NAMALWA (cell line): ENCODE data around the gene ILF3.

ENCODE experiments used
- DNase-seq: peaks from one replicate; pipeline ENCODE4 v3.0.0-alpha.2; 2015; ENCODE audit warnings: low spot score

ILF3 gene

DNA sequence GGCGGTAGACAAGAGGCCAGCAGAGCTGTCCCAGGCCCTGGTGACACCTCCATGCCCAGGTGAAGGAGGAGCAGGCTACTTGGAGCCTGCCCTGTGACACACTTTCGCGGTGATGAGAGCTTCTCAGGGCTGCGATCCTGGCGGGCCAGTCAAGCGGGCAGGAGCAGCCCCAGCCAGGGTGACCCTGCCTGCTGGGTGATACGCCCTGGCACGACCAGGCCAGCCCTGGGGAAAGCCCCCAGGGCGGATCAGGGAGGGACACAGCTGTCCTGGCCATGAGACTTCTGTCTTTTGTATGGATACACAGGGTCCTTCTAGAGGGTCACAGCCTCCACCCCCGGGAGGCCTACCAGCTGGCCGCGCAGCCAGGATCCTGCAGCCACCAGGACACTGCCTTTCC is 76.8 kb downstream of the ILF3 start:
- no peak for DNase-seq

DNA sequence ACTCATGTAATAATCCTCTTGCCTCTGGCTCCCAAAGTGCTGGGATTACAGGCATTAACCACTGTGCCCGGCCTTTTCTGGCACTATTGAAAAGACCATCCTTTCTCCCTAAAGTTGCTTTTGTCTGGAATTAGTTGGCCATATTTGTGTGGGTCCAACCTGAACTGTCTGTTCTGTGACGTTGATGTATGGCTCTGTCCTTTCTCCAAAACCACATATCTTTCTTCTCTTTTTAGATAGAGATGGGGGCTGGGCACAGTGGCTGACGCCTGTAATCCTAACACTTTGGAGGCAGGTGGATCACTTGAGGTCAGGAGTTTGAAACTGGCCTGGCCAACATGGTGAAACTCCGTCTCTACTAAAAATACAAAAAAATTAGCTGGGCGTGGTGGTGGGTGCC is 81.6 kb downstream of the ILF3 start:
- no peak for DNase-seq

DNA sequence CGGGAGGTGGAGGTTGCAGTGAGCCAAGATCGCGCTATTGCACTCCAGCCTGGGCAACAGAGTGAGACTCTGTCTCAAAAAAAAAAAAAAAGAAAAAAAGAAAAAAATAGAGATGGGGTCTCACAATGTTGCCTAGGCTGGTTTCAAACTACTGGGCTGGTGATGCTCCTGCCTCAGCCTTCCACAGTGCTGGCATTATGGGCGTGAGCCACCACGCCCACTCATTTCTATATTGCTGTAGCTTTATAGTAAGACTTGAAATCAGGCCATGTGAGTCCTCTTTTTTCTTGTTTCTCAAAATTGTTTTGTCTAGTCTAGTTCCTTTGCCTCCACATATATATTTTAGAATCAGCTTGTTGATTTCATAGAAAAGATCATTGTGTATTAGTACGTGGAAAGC is 82.0 kb downstream of the ILF3 start:
- no peak for DNase-seq

DNA sequence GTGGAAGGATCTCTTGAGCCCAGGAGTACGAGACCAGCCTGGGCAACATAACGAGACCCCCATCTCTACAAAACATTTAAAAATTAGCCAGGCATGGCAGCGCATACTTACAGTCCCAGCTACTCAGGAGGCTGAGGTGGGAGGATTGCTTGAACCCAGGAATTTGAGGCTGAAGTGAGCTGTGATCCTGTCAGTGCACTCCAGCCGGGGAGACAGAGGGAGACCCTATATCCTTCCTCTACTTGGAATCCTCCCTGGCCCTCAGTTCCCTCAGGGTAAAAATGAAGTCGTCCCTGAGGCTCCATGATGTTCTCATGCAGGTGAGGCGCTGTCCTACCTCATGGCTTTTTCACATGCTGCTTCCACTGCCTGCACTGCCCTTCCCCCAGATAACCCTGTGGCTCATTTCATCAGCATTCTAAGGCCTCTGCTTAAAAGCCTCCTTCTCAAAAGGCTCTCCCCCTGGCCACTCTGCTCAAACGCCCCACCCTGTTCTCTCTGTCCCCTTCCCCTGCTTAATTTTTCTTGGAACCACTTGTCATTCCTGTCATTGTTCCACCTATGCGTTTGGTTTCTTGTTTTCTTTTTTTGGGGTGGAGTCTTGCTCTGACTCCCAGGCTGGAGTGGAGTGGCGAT is 82.9 kb downstream of the ILF3 start:
- DNase-seq = no peak

DNA sequence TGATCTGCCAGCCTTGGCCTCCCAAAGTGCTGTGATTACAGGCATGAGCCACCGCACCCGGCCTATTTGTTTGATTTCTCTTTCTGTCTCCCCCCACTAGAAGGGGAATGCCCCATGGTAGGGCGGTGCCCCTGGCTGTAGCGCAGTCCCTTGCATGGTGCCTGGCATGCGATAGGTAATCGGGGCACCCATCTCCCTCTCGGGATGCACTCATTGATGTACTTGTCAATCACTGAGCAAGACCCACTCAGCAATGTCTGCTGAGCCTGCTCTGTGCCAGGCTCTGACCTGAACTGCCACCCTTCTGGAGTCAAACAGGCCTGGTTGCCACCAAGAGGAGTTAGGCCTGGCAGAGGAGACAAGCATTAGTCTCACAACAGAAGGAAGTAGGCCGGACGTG is 83.6 kb downstream of the ILF3 start:
- no peak for DNase-seq

DNA sequence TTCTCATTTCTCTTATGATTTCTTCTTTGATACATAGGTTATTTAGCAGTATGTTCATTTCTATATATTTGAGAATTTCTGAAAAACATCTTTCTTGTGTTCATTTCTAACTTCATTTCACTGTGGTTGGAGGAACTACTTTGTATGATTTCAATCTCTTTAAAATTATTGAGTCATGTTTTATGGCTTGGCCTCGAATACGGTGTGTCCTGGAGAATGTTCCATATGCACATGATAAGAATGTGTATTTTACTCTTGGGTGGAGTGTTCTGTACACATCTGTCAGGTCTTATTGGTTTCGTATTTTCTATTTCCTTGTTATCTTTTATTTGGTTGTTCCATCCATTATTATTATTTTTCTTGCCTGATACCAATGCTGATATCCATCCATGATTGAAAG is 86.7 kb downstream of the ILF3 start:
- no peak for DNase-seq
